Tibial artery (tissue), 4 donors: ENCODE measurements around the gene KLHL7.

ENCODE experiments used
- DNase-seq, 2 donors: peaks; one replicate each; pipeline ENCODE4 v3.0.0-alpha.2; 2019
- H3K27ac ChIP-seq, 2 donors: fragments of 200-600 bp; sonication (generic) in 1 of 2; 1 replicate in 1 of 2; 2 replicates in 1 of 2; pipeline ENCODE4 v1.5.1; 2018 to 2019; ENCODE audit warnings: mild to moderate bottlenecking in 1 of 2
- H3K27me3 ChIP-seq, 2 donors: fragments of 200-600 bp; sonication (generic) in 1 of 2; one replicate each; pipeline versions ENCODE4 v1.5.1 to v1.6.0; 2016 to 2019
- H3K36me3 ChIP-seq, 3 donors: fragments of 200-600 bp; sonication (generic) in 2 of 3; one replicate each; pipeline ENCODE4 v1.5.1; 2016 to 2019; ENCODE audit warnings: mild to moderate bottlenecking in 2 of 3
- H3K4me1 ChIP-seq, 4 donors: fragments of 200-600 bp; sonication (generic) in 2 of 4; 1 replicate in 3 of 4; 2 replicates in 1 of 4; pipeline ENCODE4 v1.5.1; 2016 to 2019
- H3K4me3 ChIP-seq, 2 donors: fragments of 200-600 bp; sonication (generic) in 1 of 2; 1 replicate in 1 of 2; 2 replicates in 1 of 2; pipeline ENCODE4 v1.5.1; 2018 to 2019; ENCODE audit warnings: mild to moderate bottlenecking in 2 of 2
- H3K9me3 ChIP-seq, 3 donors: fragments of 200-600 bp; sonication (generic) in 1 of 3; one replicate each; pipeline ENCODE4 v1.5.1; 2016 to 2019
- CTCF ChIP-seq, 2 experiments: fragments of 200-600 bp in 1 of 2; fragments of 450-650 bp in 1 of 2; IDR thresholded peaks; one replicate each; pipeline ENCODE4 v1.5.1; 2017 to 2019; ENCODE audit warnings: antibody characterized with exemption in 2 of 2, mild to moderate bottlenecking in 1 of 2, moderate library complexity in 1 of 2
- intact Hi-C: fragments of 100-400 bp; cut with DNase I; formaldehyde crosslinking; loops from one replicate; pipeline ENCODE4 v1.15.0; 2023; ENCODE audit warnings: low total_unique reads

The KLHL7 gene

GRCh38 chr7:23210506-23210905, 104.9 kb downstream of the KLHL7 start:
- no peak for DNase-seq
- Histone ChIP-seq H3K9me3 (no peaks in the 10 kb centered on the region), H3K4me1 (no peaks in the 10 kb centered on the region), H3K4me3 (no peak overlapping the region), H3K27ac (no peak overlapping the region), H3K27me3 (peaks cover 0 to 3% of the 10 kb centered on the region in 2 donors), H3K36me3 (no peaks in the 10 kb centered on the region)
- TF ChIP-seq CTCF (IDR thresholded peaks at IDR 0.05): no peak
- intact Hi-C loops: no loop called here

GRCh38 chr7:23211589-23211988, 106.0 kb downstream of the KLHL7 start:
- no peaks in the 10 kb centered on the region for H3K4me1 ChIP-seq
- no peak for TF ChIP-seq CTCF (IDR thresholded peaks at IDR 0.05)
- H3K27ac ChIP-seq: no peak overlapping the region
- no peak for DNase-seq
- no peaks in the 10 kb centered on the region for H3K36me3 ChIP-seq
- H3K4me3 ChIP-seq: no peak overlapping the region
- no peaks in the 10 kb centered on the region for H3K9me3 ChIP-seq
- no peaks in the 10 kb centered on the region for H3K27me3 ChIP-seq
- intact Hi-C loops: no loop called here

DNA sequence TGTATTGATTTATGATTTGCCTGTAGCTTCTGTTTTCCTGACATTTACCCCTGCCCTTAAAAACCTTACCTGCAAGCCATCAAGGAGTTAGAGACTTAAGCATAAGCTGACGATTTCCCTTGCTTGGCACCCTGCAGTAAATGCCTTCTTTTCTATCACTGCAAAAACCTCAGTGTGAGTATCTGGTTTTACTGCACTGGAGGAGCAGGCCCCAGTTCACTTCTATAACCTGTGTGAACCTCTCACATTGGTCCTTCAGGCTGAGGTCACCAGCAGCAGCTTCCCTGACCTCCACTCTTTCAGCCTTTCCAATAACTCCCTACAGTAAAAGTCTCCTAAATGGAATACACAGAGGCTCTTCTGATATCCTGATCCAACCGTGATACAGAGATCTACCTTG, 106.8 kb downstream of the KLHL7 start:
- intact Hi-C loops: no loop called here
- no peaks in the 10 kb centered on the region for H3K4me1 ChIP-seq
- H3K9me3 ChIP-seq: no peaks in the 10 kb centered on the region
- H3K27me3 ChIP-seq: no peaks in the 10 kb centered on the region
- no peak overlapping the region for H3K4me3 ChIP-seq
- no peaks in the 10 kb centered on the region for H3K36me3 ChIP-seq
- no peak for DNase-seq
- H3K27ac ChIP-seq: no peak overlapping the region
- no peak for TF ChIP-seq CTCF (IDR thresholded peaks at IDR 0.05)

- Histone ChIP-seq H3K4me1 (no peaks in the 10 kb centered on the region), H3K27me3 (no peaks in the 10 kb centered on the region), H3K36me3 (no peaks in the 10 kb centered on the region), H3K9me3 (no peaks in the 10 kb centered on the region), H3K27ac (no peak overlapping the region), H3K4me3 (no peak overlapping the region)
- TF ChIP-seq CTCF (IDR thresholded peaks at IDR 0.05): no peak
- no peak for DNase-seq
- intact Hi-C loops: no loop called here
Observed at GRCh38 chr7:23212841-23213240, 107.3 kb downstream of the KLHL7 start.

- H3K27me3 ChIP-seq: no peaks in the 10 kb centered on the region
- no peak overlapping the region for H3K4me3 ChIP-seq
- H3K9me3 ChIP-seq: no peaks in the 10 kb centered on the region
- H3K27ac ChIP-seq: no peak overlapping the region
- no peaks in the 10 kb centered on the region for H3K36me3 ChIP-seq
- intact Hi-C loops: no loop called here
- DNase-seq: no peak
- no peaks in the 10 kb centered on the region for H3K4me1 ChIP-seq
- TF ChIP-seq CTCF (IDR thresholded peaks at IDR 0.05): no peak
Observed at GRCh38 chr7:23213755-23214154, 108.2 kb downstream of the KLHL7 start.

- TF ChIP-seq CTCF (IDR thresholded peaks at IDR 0.05): no peak
- H3K27ac ChIP-seq: no peak overlapping the region
- DNase-seq: no peak
- H3K27me3 ChIP-seq: no peaks in the 10 kb centered on the region
- H3K4me1 ChIP-seq: no peaks in the 10 kb centered on the region
- H3K9me3 ChIP-seq: no peaks in the 10 kb centered on the region
- intact Hi-C loops: no loop called here
- H3K36me3 ChIP-seq: no peaks in the 10 kb centered on the region
- no peak overlapping the region for H3K4me3 ChIP-seq
Observed at GRCh38 chr7:23214423-23214822, 108.8 kb downstream of the KLHL7 start.
